ENCODE measurements around the gene OR6C75. TPM values are rescaled to one million over a fixed set of nuclear protein-coding genes. Genes with fewer than 3 reads are reported as not detected.
"Not testable (repeated sequence)": the region's sequence is repeated elsewhere in the genome, so short reads cannot be mapped to it uniquely, and the experiment has no call there.

The OR6C75 gene
- not detected in 2 replicates for total RNA-seq (2014; rRNA removed; shearing (Covaris generic))

- DNase-seq (ENCODE audit: low spot score), result no peak
Observed at GRCh38 chr12:55362675-55363074, at the start of gene OR6C75. TSS of gene OR6C75 (plus strand) at chr12:55362975. CDS start at chr12:55365111, 2,136 bp downstream.

GRCh38 chr12:55314043-55314442 lies 48.7 kb upstream of the OR6C75 start, which contains the start of gene OR6C1:
TSS of gene OR6C1 (plus strand) at chr12:55314343. CDS start at chr12:55320600, 6,257 bp downstream.
- DNase-seq (ENCODE audit: low spot score), result no peak

- DNase-seq (ENCODE audit: low spot score), result no peak
Observed at GRCh38 chr12:55320201-55320600, 42.6 kb upstream of the OR6C75 start.

GRCh38 chr12:55325801-55326200 lies 37.0 kb upstream of the OR6C75 start:
- not testable (repeated sequence) for DNase-seq (ENCODE audit: low spot score)

GRCh38 chr12:55330446-55330845 lies 32.3 kb upstream of the OR6C75 start, which contains the start of gene OR6C3:
TSS of gene OR6C3 (plus strand) at chr12:55330746. CDS start at chr12:55331701, 955 bp downstream.
- no peak for DNase-seq (ENCODE audit: low spot score)

- no peak for DNase-seq (ENCODE audit: low spot score)
Observed at GRCh38 chr12:55336002-55336401, 26.8 kb upstream of the OR6C75 start.

- DNase-seq (ENCODE audit: low spot score), result not testable (repeated sequence)
Observed at GRCh38 chr12:55355338-55355737, 7.4 kb upstream of the OR6C75 start.

GRCh38 chr12:55365086-55365485 lies 2.3 kb downstream of the OR6C75 start:
- DNase-seq (ENCODE audit: low spot score), result no peak

GRCh38 chr12:55372521-55372920 lies 9.7 kb downstream of the OR6C75 start:
- DNase-seq (ENCODE audit: low spot score), result no peak

GRCh38 chr12:55385891-55386290 lies 23.1 kb downstream of the OR6C75 start:
- DNase-seq (ENCODE audit: low spot score), result no peak

- no peak for DNase-seq (ENCODE audit: low spot score)
Observed at GRCh38 chr12:55392032-55392795, 29.4 kb downstream of the OR6C75 start.

GRCh38 chr12:55396326-55396725 lies 33.6 kb downstream of the OR6C75 start:
- DNase-seq (ENCODE audit: low spot score), result no peak

GRCh38 chr12:55400229-55400628 lies 37.5 kb downstream of the OR6C75 start, which contains the start of gene OR6C65:
TSS of gene OR6C65 (plus strand) at chr12:55400529. CDS start at chr12:55400529, 0 bp downstream.
- DNase-seq (ENCODE audit: low spot score), result no peak

GRCh38 chr12:55407866-55408265 lies 45.1 kb downstream of the OR6C75 start:
- no peak for DNase-seq (ENCODE audit: low spot score)

GRCh38 chr12:55409133-55409532 lies 46.4 kb downstream of the OR6C75 start:
- not testable (repeated sequence) for DNase-seq (ENCODE audit: low spot score)

GRCh38 chr12:55412138-55412537 lies 49.4 kb downstream of the OR6C75 start:
- DNase-seq (ENCODE audit: low spot score), result not testable (repeated sequence)

- not testable (repeated sequence) for DNase-seq (ENCODE audit: low spot score)
Observed at GRCh38 chr12:55413498-55414388, 51.0 kb downstream of the OR6C75 start.

GRCh38 chr12:55414396-55414823 lies 51.6 kb downstream of the OR6C75 start:
- not testable (repeated sequence) for DNase-seq (ENCODE audit: low spot score)

GRCh38 chr12:55414889-55415288 lies 52.1 kb downstream of the OR6C75 start:
- not testable (repeated sequence) for DNase-seq (ENCODE audit: low spot score)

- DNase-seq (ENCODE audit: low spot score), result no peak
Observed at GRCh38 chr12:55416961-55417360, 54.2 kb downstream of the OR6C75 start.
